HG03095 (cell line): ENCODE data around the gene NFKB1.

ENCODE experiments used
- ATAC-seq: cut with Tn5 transposase; IDR thresholded peaks from one replicate; pipeline ENCODE4 v1.9.1; 2021; ENCODE audit warnings: moderate library complexity; ENCODE audit not compliant: unreplicated experiment

The NFKB1 gene

GRCh38 chr4:102497986-102498385 lies 3.2 kb upstream of the NFKB1 start:
- ATAC-seq = no peak

- peak; percentile 15 for ATAC-seq
Measured at GRCh38 chr4:102500352-102500695, 835 bp upstream of the NFKB1 start.

- ATAC-seq = peak; percentile 33
Measured at GRCh38 chr4:102501447-102501696, 213 bp downstream of the NFKB1 start.

- no peak for ATAC-seq
Measured at GRCh38 chr4:102502543-102502818, 1.3 kb downstream of the NFKB1 start.

GRCh38 chr4:102503301-102503746 lies 2.2 kb downstream of the NFKB1 start:
- no peak for ATAC-seq

GRCh38 chr4:102503831-102504786 lies 3.0 kb downstream of the NFKB1 start:
- no peak for ATAC-seq

- ATAC-seq = no peak
Measured at GRCh38 chr4:102504941-102505340, 3.8 kb downstream of the NFKB1 start.

GRCh38 chr4:102505708-102506107 lies 4.5 kb downstream of the NFKB1 start:
- no peak for ATAC-seq

GRCh38 chr4:102506523-102506922 lies 5.4 kb downstream of the NFKB1 start:
- ATAC-seq = no peak

GRCh38 chr4:102511830-102512605 lies 10.9 kb downstream of the NFKB1 start:
- no peak for ATAC-seq

- no peak for ATAC-seq
Measured at GRCh38 chr4:102514298-102514964, 13.3 kb downstream of the NFKB1 start.

- ATAC-seq = no peak
Measured at GRCh38 chr4:102517753-102518152, 16.6 kb downstream of the NFKB1 start.

- ATAC-seq = no peak
Measured at GRCh38 chr4:102518703-102519131, 17.6 kb downstream of the NFKB1 start.

- no peak for ATAC-seq
Measured at GRCh38 chr4:102519925-102520324, 18.8 kb downstream of the NFKB1 start.

- ATAC-seq = no peak
Measured at GRCh38 chr4:102521570-102521969, 20.4 kb downstream of the NFKB1 start.

GRCh38 chr4:102522031-102522440 lies 20.9 kb downstream of the NFKB1 start:
- ATAC-seq = no peak

- no peak for ATAC-seq
Measured at GRCh38 chr4:102524691-102525090, 23.5 kb downstream of the NFKB1 start.

GRCh38 chr4:102525097-102525496 lies 23.9 kb downstream of the NFKB1 start:
- ATAC-seq = no peak

GRCh38 chr4:102525504-102525903 lies 24.3 kb downstream of the NFKB1 start:
- no peak for ATAC-seq

GRCh38 chr4:102526532-102526931 lies 25.4 kb downstream of the NFKB1 start:
- ATAC-seq = no peak

- ATAC-seq = no peak
Measured at GRCh38 chr4:102527695-102528283, 26.6 kb downstream of the NFKB1 start.
